Panc1 (cell line): ENCODE measurements around the gene SLAIN1. TPM values are rescaled to one million over a fixed set of nuclear protein-coding genes. Genes with fewer than 3 reads are reported as not detected.

Source experiments
- ATAC-seq: fragments of 200-7000 bp; cut with Tn5 transposase; 2 replicates; pipeline ENCODE4 v1.9.1; 2020; ENCODE audit warnings: mild to moderate bottlenecking, moderate library complexity
- BruUV-seq: library from RNA; stranded (reverse); fragments of 400-500 nt; replicated peaks from 2 replicates; lab custom pipeline; 2021; lab: Mats Ljungman, UMichigan
- CTCF ChIA-PET: fragments of 300-600 bp; sonication (Branson Sonifier 250); formaldehyde crosslinking; loops from one replicate; lab custom pipeline; 2022; ENCODE audit warnings: antibody characterized with exemption; lab: Charles Lee
- POLR2A ChIA-PET: fragments of 300-600 bp; sonication (Branson Sonifier 250); formaldehyde crosslinking; loops from one replicate; lab custom pipeline; 2022; ENCODE audit warnings: antibody characterized with exemption; lab: Charles Lee
- DNase-seq: peaks from one replicate; pipeline ENCODE4 v3.0.0-alpha.2; 2010; ENCODE audit warnings: low read depth, low spot score
- H3K27ac ChIP-seq: 2 replicates; pipeline ENCODE4 v1.5.1; 2011; ENCODE audit warnings: mild to moderate bottlenecking, low read length, inconsistent platforms
- H3K27me3 ChIP-seq: fragments of 200-500 bp; sonication (Bioruptor generic); 2 replicates; pipeline ENCODE4 v1.6.0; 2014; ENCODE audit warnings: low read length, inconsistent platforms; ENCODE audit not compliant: control insufficient read depth, insufficient read depth
- H3K36me3 ChIP-seq: fragments of 200-500 bp; sonication (Bioruptor generic); 2 replicates; pipeline ENCODE4 v1.5.1; 2014; ENCODE audit warnings: inconsistent platforms, mild to moderate bottlenecking, low read length, moderate library complexity; ENCODE audit not compliant: control insufficient read depth, insufficient read depth
- H3K4me1 ChIP-seq: 2 replicates; pipeline ENCODE4 v1.5.1; 2011; ENCODE audit warnings: inconsistent platforms, mild to moderate bottlenecking, low read length, moderate library complexity; ENCODE audit not compliant: control insufficient read depth, insufficient read depth
- H3K4me3 ChIP-seq, 2 experiments: 2 replicates each; pipeline ENCODE4 v1.5.1; 2011 to 2012; ENCODE audit warnings: low read depth in 2 of 2, low read length in 2 of 2, mild to moderate bottlenecking in 2 of 2, inconsistent platforms in 1 of 2, moderate library complexity in 1 of 2
- H3K9me3 ChIP-seq: fragments of 200-500 bp; sonication (Bioruptor generic); 2 replicates; pipeline ENCODE4 v1.5.1; 2014; ENCODE audit warnings: low read depth, mild to moderate bottlenecking, inconsistent platforms, low read length, moderate library complexity; ENCODE audit not compliant: control insufficient read depth, insufficient read depth
- CTCF ChIP-seq: fragments of 450-650 bp; IDR thresholded peaks from 2 replicates; pipeline ENCODE4 v1.5.1; 2017; ENCODE audit warnings: mild to moderate bottlenecking
- POLR2AphosphoS5 ChIP-seq: IDR thresholded peaks from 2 replicates; pipeline ENCODE4 v1.6.1; 2012; ENCODE audit warnings: mild to moderate bottlenecking, low read depth, low read length, moderate library complexity
- SIN3A ChIP-seq: IDR thresholded peaks from 2 replicates; pipeline ENCODE4 v1.6.1; 2012; ENCODE audit warnings: low read depth, mild to moderate bottlenecking, low read length, moderate library complexity, borderline replicate concordance; ENCODE audit not compliant: insufficient read depth
- TCF7L2 ChIP-seq: IDR thresholded peaks from 2 replicates; pipeline ENCODE4 v1.6.1; 2011; ENCODE audit warnings: mild to moderate bottlenecking, low read depth, low read length, inconsistent platforms
- in situ Hi-C: cut with HindIII; loops from 2 replicates; pipeline ENCODE4 v1.10.0; 2016; ENCODE audit warnings: low sequenced_read_pairs, low pct_unique_long_range_greater_than_20kb
- intact Hi-C: fragments of 100-400 bp; cut with micrococcal nuclease; formaldehyde crosslinking; loops from one replicate; pipeline ENCODE4 v1.10.0; 2022; ENCODE audit not compliant: unreplicated experiment
- total RNA-seq: library from RNA; stranded (reverse); gene quantifications from one replicate; pipeline ENCODE4 v1.2.1, GENCODE V29; 2021; ENCODE audit not compliant: unreplicated experiment
- TF ChIP-seq, protein P1 (sequence below), 2 experiments: IDR thresholded peaks; 2 replicates each; pipeline ENCODE4 v1.6.1; 2011 to 2012; ENCODE audit warnings: low read depth in 2 of 2, control low read depth in 1 of 2, low read length in 1 of 2, mild to moderate bottlenecking in 1 of 2, moderate library complexity in 1 of 2; ENCODE audit not compliant: insufficient read depth in 1 of 2

Gene SLAIN1
- total RNA-seq, 1 experiment from 2014 or later, result 0.49 TPM

DNA sequence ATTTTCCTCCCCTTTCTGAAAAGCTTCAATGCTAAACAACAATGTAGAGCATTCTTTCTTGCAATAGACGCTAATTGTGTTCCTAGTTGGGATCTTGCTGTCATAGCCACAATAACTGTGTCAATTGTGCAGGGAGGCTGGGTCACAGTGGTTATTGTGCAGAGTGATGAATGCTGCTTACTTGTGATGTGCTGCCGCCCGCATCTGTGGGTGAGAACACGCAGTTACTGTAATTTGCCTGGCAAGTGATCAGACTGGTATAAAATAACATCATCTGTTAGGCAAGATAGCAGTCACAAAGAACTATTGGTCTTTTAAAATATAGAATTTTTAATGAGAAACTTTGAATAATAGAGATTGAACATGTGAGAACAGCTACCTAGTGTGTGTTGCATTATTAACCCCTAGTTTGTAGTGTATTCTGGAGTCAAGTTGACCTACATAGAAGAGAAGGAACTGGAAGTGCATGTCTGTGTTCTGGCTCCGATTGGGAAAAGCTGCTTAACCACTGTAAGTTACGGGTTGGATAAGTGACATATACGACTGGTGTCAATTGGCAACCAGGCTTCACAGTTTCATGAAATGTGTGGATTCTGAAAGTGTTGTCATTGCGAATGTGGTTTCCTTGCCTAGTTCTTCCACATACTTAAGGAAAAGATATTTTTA, 43.6 kb downstream of the SLAIN1 start:
- no TSS peak for BruUV-seq
- Histone ChIP-seq H3K4me1 (no peaks in the 10 kb centered on the region), H3K4me3 (no peak overlapping the region), H3K27me3 (no peaks in the 10 kb centered on the region), H3K9me3 (no peaks in the 10 kb centered on the region), H3K27ac (no peak overlapping the region), H3K36me3 (no peaks in the 10 kb centered on the region; the same call in 1 of the 2 replicates)
- ChIA-PET POLR2A (no interaction called here), CTCF (no interaction called here)
- in situ Hi-C loops, result no loop called here
- no peak for DNase-seq
- intact Hi-C loops, result no loop called here
- no peak for ATAC-seq
- no peak for TF ChIP-seq TCF7L2
- TF ChIP-seq POLR2AphosphoS5, result no peak
- TF ChIP-seq SIN3A, result no peak
- TF ChIP-seq CTCF, result no peak
- TF ChIP-seq, protein P1, sequence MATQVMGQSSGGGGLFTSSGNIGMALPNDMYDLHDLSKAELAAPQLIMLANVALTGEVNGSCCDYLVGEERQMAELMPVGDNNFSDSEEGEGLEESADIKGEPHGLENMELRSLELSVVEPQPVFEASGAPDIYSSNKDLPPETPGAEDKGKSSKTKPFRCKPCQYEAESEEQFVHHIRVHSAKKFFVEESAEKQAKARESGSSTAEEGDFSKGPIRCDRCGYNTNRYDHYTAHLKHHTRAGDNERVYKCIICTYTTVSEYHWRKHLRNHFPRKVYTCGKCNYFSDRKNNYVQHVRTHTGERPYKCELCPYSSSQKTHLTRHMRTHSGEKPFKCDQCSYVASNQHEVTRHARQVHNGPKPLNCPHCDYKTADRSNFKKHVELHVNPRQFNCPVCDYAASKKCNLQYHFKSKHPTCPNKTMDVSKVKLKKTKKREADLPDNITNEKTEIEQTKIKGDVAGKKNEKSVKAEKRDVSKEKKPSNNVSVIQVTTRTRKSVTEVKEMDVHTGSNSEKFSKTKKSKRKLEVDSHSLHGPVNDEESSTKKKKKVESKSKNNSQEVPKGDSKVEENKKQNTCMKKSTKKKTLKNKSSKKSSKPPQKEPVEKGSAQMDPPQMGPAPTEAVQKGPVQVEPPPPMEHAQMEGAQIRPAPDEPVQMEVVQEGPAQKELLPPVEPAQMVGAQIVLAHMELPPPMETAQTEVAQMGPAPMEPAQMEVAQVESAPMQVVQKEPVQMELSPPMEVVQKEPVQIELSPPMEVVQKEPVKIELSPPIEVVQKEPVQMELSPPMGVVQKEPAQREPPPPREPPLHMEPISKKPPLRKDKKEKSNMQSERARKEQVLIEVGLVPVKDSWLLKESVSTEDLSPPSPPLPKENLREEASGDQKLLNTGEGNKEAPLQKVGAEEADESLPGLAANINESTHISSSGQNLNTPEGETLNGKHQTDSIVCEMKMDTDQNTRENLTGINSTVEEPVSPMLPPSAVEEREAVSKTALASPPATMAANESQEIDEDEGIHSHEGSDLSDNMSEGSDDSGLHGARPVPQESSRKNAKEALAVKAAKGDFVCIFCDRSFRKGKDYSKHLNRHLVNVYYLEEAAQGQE (IDR thresholded peaks at IDR 0.05; ENCODE audit: insufficient read depth in 1 of 2, low read depth in 2 of 2, low read length in 1 of 2), result no peak

DNA sequence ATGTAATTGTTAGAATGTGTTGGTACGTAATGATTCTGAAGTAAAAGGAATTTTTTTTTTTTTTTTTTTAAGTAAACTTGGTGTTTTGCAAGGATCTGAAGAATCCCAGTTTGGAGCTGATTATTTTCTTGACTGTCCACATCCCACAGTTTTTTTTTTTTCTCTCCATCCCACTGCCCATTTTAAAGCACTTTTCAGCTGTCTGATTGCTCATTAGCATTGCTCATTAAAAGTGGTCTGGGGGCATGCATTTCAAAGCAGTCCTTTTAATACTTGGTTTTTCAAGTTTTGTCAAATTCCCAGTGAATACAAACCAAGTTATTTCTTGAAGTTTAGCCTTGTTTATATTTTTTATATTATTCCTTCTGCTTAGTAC, 44.1 kb downstream of the SLAIN1 start:
- no peaks in the 10 kb centered on the region for H3K9me3 ChIP-seq
- DNase-seq (no peak), ATAC-seq (no peak)
- H3K4me1 ChIP-seq, result no peaks in the 10 kb centered on the region
- intact Hi-C loops (no loop called here), in situ Hi-C loops (no loop called here)
- no peaks in the 10 kb centered on the region; the same call in 1 of the 2 replicates for H3K36me3 ChIP-seq
- H3K4me3 ChIP-seq, result no peak overlapping the region
- POLR2A ChIA-PET, result no interaction called here
- TF ChIP-seq, protein P1 (IDR thresholded peaks at IDR 0.05; ENCODE audit: insufficient read depth in 1 of 2, low read depth in 2 of 2, low read length in 1 of 2), result no peak
- TF ChIP-seq SIN3A (no peak), TCF7L2 (no peak), CTCF (no peak), POLR2AphosphoS5 (no peak)
- no TSS peak for BruUV-seq
- CTCF ChIA-PET, result interaction anchor here (0.6 kb wide), 1 partner anchor 36 kb away, joined by 4 read pairs; no protein-coding TSS in a partner anchor
- no peaks in the 10 kb centered on the region for H3K27me3 ChIP-seq
- no peak overlapping the region for H3K27ac ChIP-seq
